Astrocyte of the cerebellum (primary cell): ENCODE results near the gene GLYATL1.

ENCODE experiments used
- DNase-seq: peaks from one replicate; pipeline ENCODE4 v3.0.0-alpha.2; 2011; ENCODE audit warnings: low read depth
- H3K4me3 ChIP-seq: 2 replicates; pipeline ENCODE4 v1.5.1; 2011; ENCODE audit warnings: mild to moderate bottlenecking, low read depth, low read length, moderate library complexity
- in situ Hi-C: cut with HindIII; loops from 2 replicates; pipeline ENCODE4 v1.10.0; 2017; ENCODE audit warnings: low sequenced_read_pairs
- TF ChIP-seq, protein P1 (sequence below): IDR thresholded peaks from 2 replicates; pipeline ENCODE4 v1.5.1; 2012; ENCODE audit warnings: low read length, low read depth, moderate library complexity, mild to moderate bottlenecking; ENCODE audit errors: missing control alignments

GLYATL1 gene

DNA sequence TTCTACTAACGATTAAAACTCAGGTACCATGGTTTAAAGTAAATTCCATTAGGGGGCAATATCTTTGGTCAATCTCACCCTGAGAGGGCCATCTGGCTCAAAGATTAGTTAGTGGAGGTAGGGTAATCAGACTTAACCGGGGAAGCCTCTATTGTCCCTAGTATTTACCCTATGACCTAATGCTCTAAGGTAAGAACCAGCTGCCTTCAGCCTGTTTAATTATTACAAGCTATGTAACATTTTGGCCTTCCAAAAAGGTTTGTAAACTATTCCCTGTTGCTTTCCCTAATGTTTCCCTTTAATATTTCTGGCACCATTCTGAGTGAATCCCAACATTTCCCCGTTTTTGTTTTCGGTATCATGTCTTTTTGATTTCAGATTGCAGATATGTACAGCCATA lies 15.1 kb upstream of the GLYATL1 start:
- in situ Hi-C loops: no loop called here
- TF ChIP-seq, protein P1, sequence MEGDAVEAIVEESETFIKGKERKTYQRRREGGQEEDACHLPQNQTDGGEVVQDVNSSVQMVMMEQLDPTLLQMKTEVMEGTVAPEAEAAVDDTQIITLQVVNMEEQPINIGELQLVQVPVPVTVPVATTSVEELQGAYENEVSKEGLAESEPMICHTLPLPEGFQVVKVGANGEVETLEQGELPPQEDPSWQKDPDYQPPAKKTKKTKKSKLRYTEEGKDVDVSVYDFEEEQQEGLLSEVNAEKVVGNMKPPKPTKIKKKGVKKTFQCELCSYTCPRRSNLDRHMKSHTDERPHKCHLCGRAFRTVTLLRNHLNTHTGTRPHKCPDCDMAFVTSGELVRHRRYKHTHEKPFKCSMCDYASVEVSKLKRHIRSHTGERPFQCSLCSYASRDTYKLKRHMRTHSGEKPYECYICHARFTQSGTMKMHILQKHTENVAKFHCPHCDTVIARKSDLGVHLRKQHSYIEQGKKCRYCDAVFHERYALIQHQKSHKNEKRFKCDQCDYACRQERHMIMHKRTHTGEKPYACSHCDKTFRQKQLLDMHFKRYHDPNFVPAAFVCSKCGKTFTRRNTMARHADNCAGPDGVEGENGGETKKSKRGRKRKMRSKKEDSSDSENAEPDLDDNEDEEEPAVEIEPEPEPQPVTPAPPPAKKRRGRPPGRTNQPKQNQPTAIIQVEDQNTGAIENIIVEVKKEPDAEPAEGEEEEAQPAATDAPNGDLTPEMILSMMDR: no peak
- H3K4me3 ChIP-seq: no peak overlapping the region
- no peak for DNase-seq

DNA sequence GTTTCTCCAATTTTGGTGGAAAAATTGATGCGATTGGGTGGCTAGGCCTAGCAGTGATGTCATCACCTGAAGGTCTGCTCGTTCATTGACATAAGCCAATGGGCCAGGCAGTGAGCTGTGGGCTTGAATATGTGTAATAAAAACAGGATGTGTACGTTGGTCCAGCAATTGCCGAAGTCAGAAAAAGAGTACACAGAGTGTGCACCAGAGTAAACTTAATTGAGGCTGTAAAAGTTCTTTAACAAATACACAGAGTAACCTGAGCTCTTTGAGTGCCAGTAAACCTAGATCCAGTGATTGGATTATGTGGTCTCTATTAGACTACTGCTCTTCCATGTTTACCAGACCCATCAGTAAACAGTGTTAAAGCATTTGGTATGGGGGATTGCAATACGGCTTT lies 13.0 kb upstream of the GLYATL1 start:
- DNase-seq: no peak
- in situ Hi-C loops: no loop called here
- TF ChIP-seq, protein P1: no peak
- no peak overlapping the region for H3K4me3 ChIP-seq

DNA sequence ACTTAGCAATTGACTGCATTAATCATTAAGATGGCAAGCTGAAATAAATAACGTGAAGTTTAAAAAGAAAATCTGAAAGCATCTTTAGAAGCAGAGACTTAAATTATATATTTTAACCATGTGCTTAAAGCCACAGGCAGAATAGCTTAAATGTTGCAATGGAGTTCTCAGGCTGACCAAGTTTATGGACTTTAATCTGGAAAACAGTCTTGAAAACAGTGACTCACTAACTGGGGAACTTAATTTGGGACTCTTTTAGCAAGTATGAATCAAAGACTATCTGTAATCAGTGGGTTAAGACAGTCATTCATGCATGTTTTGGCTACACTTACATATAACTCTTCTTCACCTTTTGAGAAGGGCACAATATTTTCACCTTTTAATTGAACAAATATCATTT lies 12.6 kb upstream of the GLYATL1 start:
- TF ChIP-seq, protein P1: no peak
- DNase-seq: no peak
- in situ Hi-C loops: no loop called here

DNA sequence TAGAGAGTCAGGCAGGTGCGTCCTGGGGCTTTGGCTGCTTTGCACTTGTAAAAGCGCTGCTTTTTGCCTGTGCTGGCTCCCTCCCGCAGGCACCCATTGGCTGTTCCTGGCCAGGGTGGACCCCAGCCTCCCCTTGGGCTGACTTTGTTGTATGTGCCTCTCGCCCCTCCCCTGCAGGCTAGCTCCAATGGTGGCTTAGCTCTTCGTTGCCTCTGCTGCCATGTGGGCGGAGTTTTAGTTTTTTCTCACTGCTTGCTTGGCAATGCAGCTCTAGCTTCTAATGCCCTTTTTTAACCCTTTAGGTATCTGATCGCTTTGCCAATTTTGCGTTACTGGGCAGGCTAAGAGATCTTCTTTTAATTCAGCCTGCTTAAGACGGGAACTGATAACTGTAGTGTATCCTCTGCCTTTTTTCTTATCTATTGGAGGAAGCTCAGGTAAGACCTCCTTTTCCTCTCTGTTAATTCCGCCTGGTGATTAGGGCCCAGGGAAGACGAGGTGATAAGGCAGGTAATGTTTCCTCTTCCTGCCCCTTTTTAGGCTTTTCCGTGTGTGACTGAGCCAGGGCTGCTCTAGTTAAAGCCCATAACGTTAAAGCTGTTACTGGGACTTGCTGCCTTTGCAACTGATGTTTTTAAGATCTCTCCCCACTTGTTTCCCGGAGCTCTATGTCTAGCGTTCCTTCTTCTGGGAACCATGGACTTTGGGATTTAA lies 11.7 kb upstream of the GLYATL1 start:
- TF ChIP-seq, protein P1: no peak
- no peak overlapping the region for H3K4me3 ChIP-seq
- no peak for DNase-seq

More for the DNA sequence above, 12.6 kb upstream of the GLYATL1 start:
- no peak overlapping the region for H3K4me3 ChIP-seq

DNA sequence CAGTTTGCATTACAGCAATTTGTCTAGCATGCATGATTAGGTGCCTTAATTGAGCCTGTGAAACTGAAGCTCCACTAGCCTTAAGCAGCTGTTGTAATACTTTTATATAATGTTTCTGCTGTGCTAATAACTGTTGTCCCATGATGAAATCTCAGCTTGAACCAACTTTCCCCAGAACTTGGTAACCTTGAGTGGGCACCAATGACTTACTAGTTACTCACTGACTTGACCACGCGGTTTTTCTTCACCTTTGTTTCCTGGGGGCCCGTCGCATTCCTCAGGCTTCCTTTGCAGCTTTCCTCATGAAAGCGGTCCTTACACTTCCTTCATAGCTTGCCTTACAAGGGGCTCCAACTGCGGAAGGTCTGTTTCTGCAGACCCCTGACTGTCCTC lies 11.2 kb upstream of the GLYATL1 start:
- no peak for DNase-seq
- TF ChIP-seq, protein P1: no peak
- H3K4me3 ChIP-seq: no peak overlapping the region
- in situ Hi-C loops: no loop called here

More for the DNA sequence above, 11.7 kb upstream of the GLYATL1 start:
- in situ Hi-C loops: no loop called here

DNA sequence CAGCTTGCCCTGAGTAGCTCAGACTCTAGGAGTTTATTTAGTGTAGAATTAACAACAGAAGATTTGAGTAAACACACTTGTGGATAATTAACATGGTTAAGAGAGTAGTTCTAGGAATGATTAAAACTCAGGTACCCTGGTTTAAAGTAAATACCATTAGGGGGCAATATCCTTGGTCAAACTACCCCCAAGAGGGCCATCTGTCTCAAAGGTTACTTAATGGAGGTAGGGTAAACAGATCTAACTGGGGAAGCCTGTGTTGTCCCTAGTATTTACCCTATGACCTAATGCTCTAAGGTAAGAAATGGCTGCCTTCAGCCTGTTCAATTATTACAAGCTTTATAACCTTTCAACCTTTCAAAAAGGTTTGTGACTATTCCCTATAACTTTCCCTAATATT lies 10.6 kb upstream of the GLYATL1 start:
- H3K4me3 ChIP-seq: no peak overlapping the region
- in situ Hi-C loops: no loop called here
- DNase-seq: no peak
- TF ChIP-seq, protein P1: no peak
